GM18951 (cell line): ENCODE data around the gene CYGB.

Experiments
- POLR2A ChIP-seq: IDR thresholded peaks from 4 replicates; pipeline ENCODE4 v1.6.1; 2011; ENCODE audit warnings: mild to moderate bottlenecking; ENCODE audit not compliant: insufficient read length, insufficient read depth; ENCODE audit errors: extremely low read depth
- in situ Hi-C: fragments of 300-500 bp; cut with MboI; formaldehyde crosslinking; loops from one replicate; pipeline ENCODE4 v1.12.0; 2022; ENCODE audit warnings: low sequenced_read_pairs, mixed read lengths, inconsistent platforms; ENCODE audit not compliant: unreplicated experiment

Gene CYGB

GRCh38 chr17:76511668-76512365 lies 25.7 kb downstream of the CYGB start:
- in situ Hi-C loops = no loop called here
- TF ChIP-seq POLR2A = no peak

- TF ChIP-seq POLR2A = no peak
- in situ Hi-C loops = no loop called here
Measured at GRCh38 chr17:76510831-76511244, 26.7 kb downstream of the CYGB start.

GRCh38 chr17:76508472-76509063 lies 28.9 kb downstream of the CYGB start:
- in situ Hi-C loops = loop anchor here (5.0 kb wide), 1 partner anchor 41 kb away; the partner anchor contains the start of gene AANAT

- in situ Hi-C loops = loop anchor here (5.0 kb wide), 1 partner anchor 39 kb away; the partner anchor contains the start of gene AANAT
- no peak for TF ChIP-seq POLR2A
Measured at GRCh38 chr17:76506408-76507345, 30.8 kb downstream of the CYGB start.

GRCh38 chr17:76504117-76504516 lies 33.4 kb downstream of the CYGB start:
- TF ChIP-seq POLR2A = no peak
- in situ Hi-C loops = no loop called here

GRCh38 chr17:76502341-76503211 lies 34.9 kb downstream of the CYGB start:
- in situ Hi-C loops = no loop called here
- no peak for TF ChIP-seq POLR2A

GRCh38 chr17:76501827-76502307 lies 35.6 kb downstream of the CYGB start:
- no peak for TF ChIP-seq POLR2A
- in situ Hi-C loops = no loop called here

- peak; percentile 97 for TF ChIP-seq POLR2A
- in situ Hi-C loops = no loop called here
Measured at GRCh38 chr17:76501018-76501826, 36.3 kb downstream of the CYGB start, which contains the start of gene RHBDF2. Gene RHBDF2 (minus strand): TSS chr17:76501423. CDS start chr17:76481524, 19,899 bp downstream.

- in situ Hi-C loops = no loop called here
- TF ChIP-seq POLR2A = no peak
Measured at GRCh38 chr17:76500747-76501017, 36.8 kb downstream of the CYGB start.

GRCh38 chr17:76500074-76500746 lies 37.3 kb downstream of the CYGB start:
- in situ Hi-C loops = no loop called here
- TF ChIP-seq POLR2A = no peak

GRCh38 chr17:76499267-76499667 lies 38.2 kb downstream of the CYGB start:
- no peak for TF ChIP-seq POLR2A
- in situ Hi-C loops = no loop called here
